Tibial artery (tissue), 4 donors: ENCODE results near the gene ENDOU.
A peak's percentile ranks its signal among the peaks of the same experiment; 100 is the strongest.

ENCODE experiments used
- DNase-seq, 2 donors: peaks; one replicate each; pipeline ENCODE4 v3.0.0-alpha.2; 2019
- H3K27ac ChIP-seq, 2 donors: fragments of 200-600 bp; sonication (generic) in 1 of 2; 1 replicate in 1 of 2; 2 replicates in 1 of 2; pipeline ENCODE4 v1.5.1; 2018 to 2019; ENCODE audit warnings: mild to moderate bottlenecking in 1 of 2
- H3K27me3 ChIP-seq, 2 donors: fragments of 200-600 bp; sonication (generic) in 1 of 2; one replicate each; pipeline versions ENCODE4 v1.5.1 to v1.6.0; 2016 to 2019
- H3K36me3 ChIP-seq, 3 donors: fragments of 200-600 bp; sonication (generic) in 2 of 3; one replicate each; pipeline ENCODE4 v1.5.1; 2016 to 2019; ENCODE audit warnings: mild to moderate bottlenecking in 2 of 3
- H3K4me1 ChIP-seq, 4 donors: fragments of 200-600 bp; sonication (generic) in 2 of 4; 1 replicate in 3 of 4; 2 replicates in 1 of 4; pipeline ENCODE4 v1.5.1; 2016 to 2019
- H3K4me3 ChIP-seq, 2 donors: fragments of 200-600 bp; sonication (generic) in 1 of 2; 1 replicate in 1 of 2; 2 replicates in 1 of 2; pipeline ENCODE4 v1.5.1; 2018 to 2019; ENCODE audit warnings: mild to moderate bottlenecking in 2 of 2
- H3K9me3 ChIP-seq, 3 donors: fragments of 200-600 bp; sonication (generic) in 1 of 3; one replicate each; pipeline ENCODE4 v1.5.1; 2016 to 2019
- intact Hi-C: fragments of 100-400 bp; cut with DNase I; formaldehyde crosslinking; loops from one replicate; pipeline ENCODE4 v1.15.0; 2023; ENCODE audit warnings: low total_unique reads
- TF ChIP-seq, protein P1 (sequence below), 2 experiments: fragments of 200-600 bp in 1 of 2; fragments of 450-650 bp in 1 of 2; IDR thresholded peaks; one replicate each; pipeline ENCODE4 v1.5.1; 2017 to 2019; ENCODE audit warnings: antibody characterized with exemption in 2 of 2, mild to moderate bottlenecking in 1 of 2, moderate library complexity in 1 of 2

The ENDOU gene

DNA sequence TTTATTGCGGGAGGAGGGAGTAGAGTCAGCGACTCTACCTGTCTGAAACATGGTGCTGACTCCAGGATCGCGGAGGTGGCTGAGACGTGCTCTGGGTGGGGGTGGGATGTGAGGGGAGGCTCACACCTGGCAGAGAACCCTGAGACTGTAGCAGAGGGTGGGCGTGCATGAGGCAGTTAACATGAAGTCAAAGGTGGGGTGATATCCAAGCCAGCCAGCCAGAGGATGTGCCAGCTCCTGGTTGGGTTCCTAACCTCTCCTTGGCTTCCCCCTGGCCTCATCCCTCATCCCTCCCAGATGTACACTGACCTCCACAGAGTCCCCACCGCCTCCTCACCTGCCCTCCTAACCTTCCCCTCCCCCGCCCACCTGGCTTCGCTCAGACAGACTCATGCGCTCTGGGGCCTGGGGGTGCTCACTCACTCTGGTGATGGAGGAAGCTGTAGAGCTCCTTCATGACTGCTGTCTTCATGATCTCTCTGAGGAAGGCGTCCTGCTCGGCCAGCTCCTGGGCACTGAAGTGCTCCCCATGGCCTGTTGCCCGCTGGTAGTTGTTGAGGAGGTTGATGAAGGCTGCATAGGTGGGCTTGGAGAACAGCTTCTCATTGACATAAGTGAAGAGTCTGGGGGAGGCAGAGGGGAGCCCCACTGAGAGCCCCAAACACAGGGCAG is 9.3 kb downstream of the ENDOU start:
- TF ChIP-seq, protein P1, sequence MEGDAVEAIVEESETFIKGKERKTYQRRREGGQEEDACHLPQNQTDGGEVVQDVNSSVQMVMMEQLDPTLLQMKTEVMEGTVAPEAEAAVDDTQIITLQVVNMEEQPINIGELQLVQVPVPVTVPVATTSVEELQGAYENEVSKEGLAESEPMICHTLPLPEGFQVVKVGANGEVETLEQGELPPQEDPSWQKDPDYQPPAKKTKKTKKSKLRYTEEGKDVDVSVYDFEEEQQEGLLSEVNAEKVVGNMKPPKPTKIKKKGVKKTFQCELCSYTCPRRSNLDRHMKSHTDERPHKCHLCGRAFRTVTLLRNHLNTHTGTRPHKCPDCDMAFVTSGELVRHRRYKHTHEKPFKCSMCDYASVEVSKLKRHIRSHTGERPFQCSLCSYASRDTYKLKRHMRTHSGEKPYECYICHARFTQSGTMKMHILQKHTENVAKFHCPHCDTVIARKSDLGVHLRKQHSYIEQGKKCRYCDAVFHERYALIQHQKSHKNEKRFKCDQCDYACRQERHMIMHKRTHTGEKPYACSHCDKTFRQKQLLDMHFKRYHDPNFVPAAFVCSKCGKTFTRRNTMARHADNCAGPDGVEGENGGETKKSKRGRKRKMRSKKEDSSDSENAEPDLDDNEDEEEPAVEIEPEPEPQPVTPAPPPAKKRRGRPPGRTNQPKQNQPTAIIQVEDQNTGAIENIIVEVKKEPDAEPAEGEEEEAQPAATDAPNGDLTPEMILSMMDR (IDR thresholded peaks at IDR 0.05): no peak
- Histone ChIP-seq H3K4me3 (peak overlapping the region in 1 of 2 donors; percentile 17), H3K27ac (peak overlapping the region; percentile 79 to 93), H3K9me3 (no peaks in the 10 kb centered on the region), H3K36me3 (no peaks in the 10 kb centered on the region), H3K4me1 (peaks cover 5 to 39% (median 33%) of the 10 kb centered on the region in 4 donors), H3K27me3 (no peaks in the 10 kb centered on the region)
- DNase-seq: no peak
- intact Hi-C loops: loop anchor here (5.0 kb wide), 3 partner anchors 36 to 121 kb away; partner anchors contain the start of gene SLC48A1

- H3K4me1 ChIP-seq: peaks cover 5 to 39% (median 33%) of the 10 kb centered on the region in 4 donors
- H3K27me3 ChIP-seq: no peaks in the 10 kb centered on the region
- intact Hi-C loops: loop anchor here (5.0 kb wide), 3 partner anchors 37 to 122 kb away; partner anchors contain the start of gene SLC48A1
- H3K36me3 ChIP-seq: no peaks in the 10 kb centered on the region
- no peaks in the 10 kb centered on the region for H3K9me3 ChIP-seq
- H3K4me3 ChIP-seq: peak overlapping the region in 1 of 2 donors; percentile 17
- H3K27ac ChIP-seq: peak overlapping the region; percentile 79 to 93
- DNase-seq: peak; percentile 66 to 87
- TF ChIP-seq, protein P1 (IDR thresholded peaks at IDR 0.05): peak; percentile 72 to 93
These were observed 9.9 kb downstream of the ENDOU start for GRCh38 chr12:47715393-47715876.

- Histone ChIP-seq H3K27ac (peak overlapping the region in 1 of 2 donors; percentile 93), H3K4me1 (peaks cover 5 to 39% (median 33%) of the 10 kb centered on the region in 4 donors), H3K4me3 (no peak overlapping the region), H3K36me3 (no peaks in the 10 kb centered on the region), H3K9me3 (no peaks in the 10 kb centered on the region), H3K27me3 (no peaks in the 10 kb centered on the region)
- no peak for DNase-seq
- intact Hi-C loops: loop anchor here (5.0 kb wide), 3 partner anchors 37 to 122 kb away; partner anchors contain the start of gene SLC48A1
- TF ChIP-seq, protein P1 (IDR thresholded peaks at IDR 0.05): no peak
These were observed 10.4 kb downstream of the ENDOU start for GRCh38 chr12:47714826-47715386.

- DNase-seq: no peak
- intact Hi-C loops: no loop called here
- Histone ChIP-seq H3K27me3 (no peaks in the 10 kb centered on the region), H3K36me3 (no peaks in the 10 kb centered on the region), H3K4me3 (no peak overlapping the region), H3K4me1 (peaks cover 0 to 23% (median 18%) of the 10 kb centered on the region in 4 donors), H3K27ac (no peak overlapping the region), H3K9me3 (no peaks in the 10 kb centered on the region)
- TF ChIP-seq, protein P1 (IDR thresholded peaks at IDR 0.05): no peak
These were observed 13.1 kb downstream of the ENDOU start for GRCh38 chr12:47712171-47712570.

DNA sequence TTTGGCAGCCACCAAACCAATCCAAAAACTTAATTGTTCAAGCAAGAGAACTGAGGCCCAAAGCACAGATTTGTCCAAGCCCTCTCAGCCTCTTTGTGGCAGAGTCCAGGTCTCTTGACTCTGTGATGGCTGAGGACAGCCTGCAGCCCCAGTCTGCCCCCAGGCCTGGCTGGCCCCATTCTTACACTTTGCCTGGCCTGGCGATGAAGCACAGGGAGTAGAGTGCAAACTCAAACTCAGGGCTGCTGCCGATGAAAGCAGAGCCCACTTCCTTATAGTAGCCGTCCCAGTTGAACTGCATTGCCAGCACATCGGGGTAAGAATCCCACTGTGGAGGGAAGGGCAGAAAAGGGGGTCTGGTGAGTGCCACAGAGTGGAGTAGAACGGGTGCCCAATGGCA is 13.8 kb downstream of the ENDOU start:
- Histone ChIP-seq H3K27me3 (no peaks in the 10 kb centered on the region), H3K36me3 (no peaks in the 10 kb centered on the region), H3K9me3 (no peaks in the 10 kb centered on the region), H3K4me3 (no peak overlapping the region), H3K4me1 (peaks cover 0 to 22% (median 14%) of the 10 kb centered on the region in 4 donors), H3K27ac (no peak overlapping the region)
- intact Hi-C loops: no loop called here
- TF ChIP-seq, protein P1 (IDR thresholded peaks at IDR 0.05): no peak
- no peak for DNase-seq
